Measurements from ENCODE around the gene GMPPA.
A peak's percentile ranks its signal among the peaks of the same experiment; 100 is the strongest.

GMPPA gene

GRCh38 chr2:219494952-219495530 is 3.6 kb upstream of the GMPPA start:
- no peaks in the 10 kb centered on the region for H3K9me3 ChIP-seq
- peaks cover 27 to 32% of the 10 kb centered on the region in 2 experiments for H3K4me1 ChIP-seq (ENCODE audit: control insufficient read depth in 1 of 2, insufficient read depth in 1 of 2, low read depth in 1 of 2, low read length in 1 of 2)
- H3K36me3 ChIP-seq, result no peaks in the 10 kb centered on the region
- no peak overlapping the region for H3K4me3 ChIP-seq (ENCODE audit: low read depth in 1 of 2, low read length in 1 of 2)
- TF ChIP-seq, protein P1, sequence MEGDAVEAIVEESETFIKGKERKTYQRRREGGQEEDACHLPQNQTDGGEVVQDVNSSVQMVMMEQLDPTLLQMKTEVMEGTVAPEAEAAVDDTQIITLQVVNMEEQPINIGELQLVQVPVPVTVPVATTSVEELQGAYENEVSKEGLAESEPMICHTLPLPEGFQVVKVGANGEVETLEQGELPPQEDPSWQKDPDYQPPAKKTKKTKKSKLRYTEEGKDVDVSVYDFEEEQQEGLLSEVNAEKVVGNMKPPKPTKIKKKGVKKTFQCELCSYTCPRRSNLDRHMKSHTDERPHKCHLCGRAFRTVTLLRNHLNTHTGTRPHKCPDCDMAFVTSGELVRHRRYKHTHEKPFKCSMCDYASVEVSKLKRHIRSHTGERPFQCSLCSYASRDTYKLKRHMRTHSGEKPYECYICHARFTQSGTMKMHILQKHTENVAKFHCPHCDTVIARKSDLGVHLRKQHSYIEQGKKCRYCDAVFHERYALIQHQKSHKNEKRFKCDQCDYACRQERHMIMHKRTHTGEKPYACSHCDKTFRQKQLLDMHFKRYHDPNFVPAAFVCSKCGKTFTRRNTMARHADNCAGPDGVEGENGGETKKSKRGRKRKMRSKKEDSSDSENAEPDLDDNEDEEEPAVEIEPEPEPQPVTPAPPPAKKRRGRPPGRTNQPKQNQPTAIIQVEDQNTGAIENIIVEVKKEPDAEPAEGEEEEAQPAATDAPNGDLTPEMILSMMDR (IDR thresholded peaks at IDR 0.05), result no peak
- peaks cover 77% of the 10 kb centered on the region for H3K27me3 ChIP-seq
- H3K27ac ChIP-seq, result no peak overlapping the region

- Histone ChIP-seq H3K27ac (no peak overlapping the region), H3K9me3 (no peaks in the 10 kb centered on the region), H3K4me3 (ENCODE audit: low read depth in 1 of 2, low read length in 1 of 2) (no peak overlapping the region), H3K4me1 (ENCODE audit: control insufficient read depth in 1 of 2, insufficient read depth in 1 of 2, low read depth in 1 of 2, low read length in 1 of 2) (peaks cover 27 to 32% of the 10 kb centered on the region in 2 experiments), H3K27me3 (peaks cover 71% of the 10 kb centered on the region), H3K36me3 (no peaks in the 10 kb centered on the region)
- TF ChIP-seq, protein P1 (IDR thresholded peaks at IDR 0.05), result no peak
These were observed 3.1 kb upstream of the GMPPA start for GRCh38 chr2:219495531-219496122.

DNA sequence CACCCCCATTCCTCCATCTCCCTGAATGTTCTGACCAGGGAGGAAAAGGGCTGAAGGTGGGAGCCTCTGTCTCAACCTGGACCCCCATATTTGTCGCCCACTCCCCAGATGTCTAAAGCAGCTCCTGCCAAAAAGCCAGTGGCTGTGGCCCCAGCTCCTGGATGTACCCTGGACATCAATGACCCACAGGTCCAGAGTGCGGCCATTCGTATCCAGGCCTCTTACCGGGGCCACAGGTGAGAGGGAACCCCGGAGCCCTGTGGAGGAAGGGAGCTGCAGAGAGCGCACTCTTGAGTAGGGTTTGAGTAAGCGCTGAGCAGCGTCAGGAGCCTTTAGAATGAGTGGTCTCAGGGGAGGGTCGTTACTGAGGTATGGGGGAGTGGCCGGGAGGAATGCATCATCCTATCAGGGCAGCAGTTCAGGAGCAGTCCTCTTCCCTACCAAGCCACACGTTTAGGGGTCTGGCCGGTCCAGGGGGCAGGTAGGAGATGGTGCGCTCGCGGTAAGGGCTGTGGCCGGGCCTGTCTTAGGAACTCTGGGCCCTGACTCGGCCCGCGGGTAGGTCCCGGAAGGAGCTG is 2.4 kb upstream of the GMPPA start:
- peaks cover 27 to 32% of the 10 kb centered on the region in 2 experiments for H3K4me1 ChIP-seq (ENCODE audit: control insufficient read depth in 1 of 2, insufficient read depth in 1 of 2, low read depth in 1 of 2, low read length in 1 of 2)
- TF ChIP-seq, protein P1 (IDR thresholded peaks at IDR 0.05), result no peak
- H3K4me3 ChIP-seq (ENCODE audit: low read depth in 1 of 2, low read length in 1 of 2), result no peak overlapping the region

DNA sequence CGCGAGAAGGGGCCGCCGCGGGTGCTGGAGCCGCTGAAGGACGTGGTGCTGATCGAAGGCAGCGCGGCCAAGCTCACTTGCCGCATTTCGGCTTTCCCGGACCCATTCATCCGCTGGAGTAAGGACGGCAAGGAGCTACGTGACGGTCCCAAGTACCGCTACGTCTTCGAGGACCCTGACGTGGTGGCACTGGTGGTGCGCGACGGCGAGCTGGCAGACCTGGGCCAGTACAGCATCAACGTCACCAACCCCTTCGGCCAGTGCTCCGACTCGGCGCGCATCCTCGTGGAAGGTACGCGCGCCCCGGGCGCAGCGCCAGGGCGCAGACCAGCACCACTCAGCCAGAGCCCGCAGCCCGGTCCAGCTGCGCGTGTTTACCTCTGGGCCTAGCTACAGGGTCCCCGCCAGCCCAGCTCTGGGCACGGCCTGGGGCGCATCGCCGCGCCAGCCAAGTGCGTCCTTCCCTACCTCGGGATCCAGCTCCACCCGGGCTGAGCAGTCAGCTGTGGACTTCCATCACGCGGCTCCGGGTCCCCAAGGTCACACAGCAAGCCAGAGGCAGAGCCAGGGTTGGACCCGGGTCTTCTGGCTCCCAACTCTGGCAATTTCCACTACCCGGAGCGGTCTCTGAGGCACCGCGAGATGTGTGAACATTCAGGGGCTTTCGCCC is 1.7 kb upstream of the GMPPA start:
- H3K4me3 ChIP-seq (ENCODE audit: low read depth in 1 of 2, low read length in 1 of 2), result peak overlapping the region; percentile 86 to 88
- no peak overlapping the region for H3K27ac ChIP-seq
- H3K27me3 ChIP-seq, result peaks cover 58% of the 10 kb centered on the region
- peaks cover 27 to 32% of the 10 kb centered on the region in 2 experiments for H3K4me1 ChIP-seq (ENCODE audit: control insufficient read depth in 1 of 2, insufficient read depth in 1 of 2, low read depth in 1 of 2, low read length in 1 of 2)
- TF ChIP-seq, protein P1 (IDR thresholded peaks at IDR 0.05), result no peak
- H3K9me3 ChIP-seq, result no peaks in the 10 kb centered on the region
- peaks cover 2% of the 10 kb centered on the region for H3K36me3 ChIP-seq

More for the DNA sequence above, 2.4 kb upstream of the GMPPA start:
- no peak overlapping the region for H3K27ac ChIP-seq
- H3K27me3 ChIP-seq, result peaks cover 64% of the 10 kb centered on the region
- H3K9me3 ChIP-seq, result no peaks in the 10 kb centered on the region
- no peaks in the 10 kb centered on the region for H3K36me3 ChIP-seq

DNA sequence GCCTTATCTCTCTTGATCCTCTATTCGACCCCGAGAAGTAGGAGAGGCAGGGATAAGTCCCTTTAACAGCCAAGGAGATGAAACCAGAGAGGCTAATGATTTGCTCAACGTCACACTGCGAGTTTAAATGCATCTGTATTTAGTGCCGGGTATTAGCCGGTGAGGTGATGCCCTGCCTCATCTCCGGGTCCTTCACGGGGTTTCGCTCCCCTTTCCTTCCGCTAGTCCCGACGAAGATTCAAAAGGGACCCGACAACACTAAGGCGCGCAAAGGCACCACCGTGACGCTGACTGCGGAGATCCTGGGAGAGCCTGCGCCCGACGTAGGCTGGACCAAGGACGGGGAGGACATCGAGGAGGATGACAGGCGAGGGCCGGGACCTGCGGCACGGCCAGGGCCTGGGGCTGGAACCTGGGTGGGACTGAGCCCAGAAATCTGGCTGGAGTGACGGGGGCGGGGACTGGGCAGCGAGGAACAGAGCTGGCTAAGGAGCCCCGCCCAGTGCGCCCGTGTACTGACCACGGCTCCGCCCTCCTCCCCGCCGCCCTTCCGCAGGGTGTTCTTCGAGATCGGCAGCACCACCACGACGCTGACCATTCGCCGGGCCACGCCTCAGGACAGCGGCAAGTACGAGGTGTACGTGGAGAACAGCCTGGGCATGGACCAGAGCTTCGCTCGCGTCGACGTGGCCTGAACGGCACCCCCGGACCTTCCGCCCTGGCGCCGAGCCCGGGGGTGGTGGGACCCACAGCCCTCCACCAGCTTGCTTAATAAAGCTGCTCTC is 1.0 kb upstream of the GMPPA start:
- TF ChIP-seq, protein P1 (IDR thresholded peaks at IDR 0.05), result no peak
- Histone ChIP-seq H3K27me3 (peaks cover 51% of the 10 kb centered on the region), H3K27ac (peak overlapping the region; percentile 83), H3K9me3 (no peaks in the 10 kb centered on the region), H3K36me3 (peaks cover 7% of the 10 kb centered on the region), H3K4me3 (ENCODE audit: low read depth in 1 of 2, low read length in 1 of 2) (peak overlapping the region; percentile 86 to 88), H3K4me1 (ENCODE audit: control insufficient read depth in 1 of 2, insufficient read depth in 1 of 2, low read depth in 1 of 2, low read length in 1 of 2) (peaks cover 27 to 32% of the 10 kb centered on the region in 2 experiments)

Measured in neutrophil (primary cell).